Measurements from ENCODE around the gene PDK1. TPM values are rescaled to one million over a fixed set of nuclear protein-coding genes. Genes with fewer than 3 reads are reported as not detected.

Gene PDK1
- total and polyA plus RNA-seq, 10 donors = 4.4 to 61.7 (median 27.0) TPM

DNA sequence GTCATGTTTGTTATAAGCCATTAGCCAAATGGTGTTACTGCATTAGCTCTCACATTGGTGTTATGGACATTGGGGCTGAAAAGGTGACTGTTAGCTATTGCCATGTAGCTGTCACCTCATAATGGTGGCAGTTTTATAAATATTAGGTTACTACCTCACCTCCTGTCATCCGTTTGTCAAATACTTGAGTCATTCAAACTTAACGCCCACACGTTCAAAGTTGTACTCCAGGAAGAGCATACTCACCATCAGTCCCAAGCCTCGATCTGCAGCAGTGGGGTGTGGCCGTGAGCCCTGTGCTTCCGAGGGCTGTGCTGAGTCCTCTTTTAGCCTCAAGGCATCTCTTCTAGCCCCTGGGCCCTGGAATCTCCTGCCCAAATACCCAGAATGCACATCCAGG, 87.3 kb downstream of the PDK1 start:
- intact Hi-C loops (cut with DNase I; ENCODE audit: low total_unique reads) = no loop called here
- H3K27me3 ChIP-seq (replicated peaks in 1 of 7) = no peaks in the 10 kb centered on the region
- no peaks in the 10 kb centered on the region for H3K9me3 ChIP-seq
- no peak for DNase-seq
- H3K36me3 ChIP-seq = no peaks in the 10 kb centered on the region
- no peak overlapping the region for H3K27ac ChIP-seq
- 80 to 88% (median 83%) methylated on average over 6 of the region's 6 CpGs for WGBS, 5 donors
- no peak overlapping the region for H3K4me3 ChIP-seq
- TF ChIP-seq, protein P1, sequence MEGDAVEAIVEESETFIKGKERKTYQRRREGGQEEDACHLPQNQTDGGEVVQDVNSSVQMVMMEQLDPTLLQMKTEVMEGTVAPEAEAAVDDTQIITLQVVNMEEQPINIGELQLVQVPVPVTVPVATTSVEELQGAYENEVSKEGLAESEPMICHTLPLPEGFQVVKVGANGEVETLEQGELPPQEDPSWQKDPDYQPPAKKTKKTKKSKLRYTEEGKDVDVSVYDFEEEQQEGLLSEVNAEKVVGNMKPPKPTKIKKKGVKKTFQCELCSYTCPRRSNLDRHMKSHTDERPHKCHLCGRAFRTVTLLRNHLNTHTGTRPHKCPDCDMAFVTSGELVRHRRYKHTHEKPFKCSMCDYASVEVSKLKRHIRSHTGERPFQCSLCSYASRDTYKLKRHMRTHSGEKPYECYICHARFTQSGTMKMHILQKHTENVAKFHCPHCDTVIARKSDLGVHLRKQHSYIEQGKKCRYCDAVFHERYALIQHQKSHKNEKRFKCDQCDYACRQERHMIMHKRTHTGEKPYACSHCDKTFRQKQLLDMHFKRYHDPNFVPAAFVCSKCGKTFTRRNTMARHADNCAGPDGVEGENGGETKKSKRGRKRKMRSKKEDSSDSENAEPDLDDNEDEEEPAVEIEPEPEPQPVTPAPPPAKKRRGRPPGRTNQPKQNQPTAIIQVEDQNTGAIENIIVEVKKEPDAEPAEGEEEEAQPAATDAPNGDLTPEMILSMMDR (IDR thresholded peaks at IDR 0.05 in 8 of 11, conservative IDR thresholded peaks at IDR 0.05 in 3 of 11) = no peak
- TF ChIP-seq POLR2A (IDR thresholded peaks at IDR 0.05) (no peak), POLR2AphosphoS5 (IDR thresholded peaks at IDR 0.05) (no peak)
- no peaks in the 10 kb centered on the region for H3K4me1 ChIP-seq

GRCh38 chr2:172647439-172647838, 91.5 kb downstream of the PDK1 start:
- intact Hi-C loops (cut with DNase I; ENCODE audit: low total_unique reads) = no loop called here
- H3K27ac ChIP-seq = no peak overlapping the region
- 95 to 98% (median 98%) methylated on average over 1 of the region's 1 CpG for WGBS, 5 donors
- no peaks in the 10 kb centered on the region for H3K27me3 ChIP-seq (replicated peaks in 1 of 7)
- no peak overlapping the region for H3K4me3 ChIP-seq
- peaks cover 0 to 21% (median 7%) of the 10 kb centered on the region in 8 donors for H3K9me3 ChIP-seq
- DNase-seq = no peak
- no peaks in the 10 kb centered on the region for H3K36me3 ChIP-seq
- no peaks in the 10 kb centered on the region for H3K4me1 ChIP-seq
- TF ChIP-seq, protein P1 (IDR thresholded peaks at IDR 0.05 in 8 of 11, conservative IDR thresholded peaks at IDR 0.05 in 3 of 11) = no peak
- no peak for TF ChIP-seq POLR2AphosphoS5 (IDR thresholded peaks at IDR 0.05)
- TF ChIP-seq POLR2A (IDR thresholded peaks at IDR 0.05) = no peak

DNA sequence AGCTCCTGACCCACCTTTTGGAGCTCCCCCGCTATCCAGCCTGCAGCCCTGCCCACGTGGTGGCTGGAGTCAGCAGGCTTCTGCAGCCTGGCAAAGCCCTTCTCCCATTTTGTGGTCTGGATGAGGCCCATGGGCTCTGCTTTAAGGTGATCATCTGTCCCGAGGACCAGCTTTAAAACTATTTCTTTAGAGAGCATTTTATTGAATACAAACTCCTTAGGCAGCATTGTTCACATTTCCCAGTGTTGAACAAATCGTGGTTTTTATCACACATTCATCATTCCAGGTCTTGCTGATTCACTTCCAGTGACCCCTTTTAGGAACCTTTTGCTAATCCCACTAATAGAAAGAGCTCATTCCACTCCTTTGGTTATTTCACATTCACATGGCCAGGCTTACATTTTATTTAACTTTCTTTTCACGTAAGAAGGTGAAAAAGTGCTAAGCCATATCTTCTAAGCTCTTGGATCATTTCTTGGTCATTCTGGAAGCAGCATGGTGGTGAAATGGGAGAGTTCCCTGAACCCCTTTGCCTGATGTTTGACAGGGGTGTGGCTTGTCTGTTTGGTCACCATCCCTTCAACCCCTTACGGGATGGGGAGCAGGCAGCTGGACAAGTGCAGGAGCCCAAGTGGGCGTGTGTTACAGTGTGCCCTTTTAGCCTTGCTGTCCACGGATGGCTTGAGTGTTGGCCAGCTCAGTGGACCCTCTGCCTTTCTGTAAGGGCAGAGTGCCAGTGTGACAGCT, 99.4 kb downstream of the PDK1 start:
- no peak for DNase-seq
- no peak for TF ChIP-seq POLR2AphosphoS5 (IDR thresholded peaks at IDR 0.05)
- TF ChIP-seq, protein P1 (IDR thresholded peaks at IDR 0.05 in 8 of 11, conservative IDR thresholded peaks at IDR 0.05 in 3 of 11) = no peak
- TF ChIP-seq POLR2A (IDR thresholded peaks at IDR 0.05) = no peak
- WGBS, 5 donors = 68 to 79% (median 78%) methylated on average over 8 of the region's 8 CpGs
- Histone ChIP-seq H3K36me3 (no peaks in the 10 kb centered on the region), H3K4me3 (no peak overlapping the region), H3K9me3 (peaks cover 0 to 52% (median 34%) of the 10 kb centered on the region in 8 donors), H3K27me3 (replicated peaks in 1 of 7) (no peaks in the 10 kb centered on the region), H3K27ac (no peak overlapping the region), H3K4me1 (no peaks in the 10 kb centered on the region)
- intact Hi-C loops (cut with DNase I; ENCODE audit: low total_unique reads) = no loop called here

GRCh38 chr2:172655838-172656573, 100.1 kb downstream of the PDK1 start:
- Histone ChIP-seq H3K9me3 (peaks cover 0 to 52% (median 34%) of the 10 kb centered on the region in 8 donors), H3K27ac (no peak overlapping the region), H3K27me3 (replicated peaks in 1 of 7) (no peaks in the 10 kb centered on the region), H3K4me3 (no peak overlapping the region), H3K36me3 (no peaks in the 10 kb centered on the region), H3K4me1 (no peaks in the 10 kb centered on the region)
- intact Hi-C loops (cut with DNase I; ENCODE audit: low total_unique reads) = no loop called here
- DNase-seq = no peak
- WGBS, 5 donors = 78 to 86% (median 84%) methylated on average over 5 of the region's 5 CpGs
- no peak for TF ChIP-seq POLR2AphosphoS5 (IDR thresholded peaks at IDR 0.05)
- TF ChIP-seq POLR2A (IDR thresholded peaks at IDR 0.05) = no peak
- TF ChIP-seq, protein P1 (IDR thresholded peaks at IDR 0.05 in 8 of 11, conservative IDR thresholded peaks at IDR 0.05 in 3 of 11) = no peak

All from spleen (tissue), 11 donors.